HepG2 (cell line): ENCODE results near the gene SLC16A3. TPM values are rescaled to one million over a fixed set of nuclear protein-coding genes. Genes with fewer than 3 reads are reported as not detected.

ENCODE experiments used
- ATAC-seq: fragments of 200-7000 bp; cut with Tn5 transposase; 3 replicates; pipeline ENCODE4 v1.9.1; 2020; ENCODE audit warnings: mild to moderate bottlenecking, moderate library complexity
- BruUV-seq: library from RNA; stranded (reverse); fragments of 400-500 nt; replicated peaks from 2 replicates; lab custom pipeline; 2021; lab: Mats Ljungman, UMichigan
- CTCF ChIA-PET: fragments of 300-600 bp; formaldehyde crosslinking; extraction: SDS; loops from one replicate; lab custom pipeline; 2021; ENCODE audit warnings: low total read pairs, inconsistent platforms, low intra/inter-chr PET ratio; lab: Yijun Ruan, JAX
- POLR2A ChIA-PET: fragments of 350-600 bp; sonication (Branson Sonifier 250); formaldehyde crosslinking; loops from one replicate; lab custom pipeline; 2020; ENCODE audit warnings: antibody characterized with exemption, inconsistent platforms; lab: Yijun Ruan, JAX
- DNase-seq: peaks from one replicate; pipeline ENCODE4 v3.0.0-alpha.2; 2015; ENCODE audit warnings: low spot score
- FAIRE-seq: peaks from 3 replicates; lab custom pipeline; 2011; peaks lifted over from hg19 to GRCh38; lab: Jason Lieb, UNC
- H2AFZ ChIP-seq: one replicate; pipeline ENCODE4 v1.6.1; 2011; ENCODE audit warnings: low read length, inconsistent platforms
- H3K27ac ChIP-seq: fragments of 300-600 bp; 3 replicates; pipeline ENCODE4 v1.8.0; 2011; ENCODE audit warnings: mixed run types, mild to moderate bottlenecking, mixed read lengths, low read length, inconsistent platforms; ENCODE audit not compliant: insufficient read depth; ENCODE audit errors: extremely low read length
- H3K27me3 ChIP-seq, 2 experiments: fragments of 200-600 bp in 1 of 2; 2 replicates in 1 of 2; 3 replicates in 1 of 2; pipeline versions ENCODE4 v1.6.0 to v1.8.0; 2011; ENCODE audit warnings: low read length in 2 of 2, mild to moderate bottlenecking in 2 of 2, moderate library complexity in 2 of 2, inconsistent platforms in 1 of 2; ENCODE audit not compliant: insufficient read depth in 2 of 2, control insufficient read depth in 1 of 2
- H3K36me3 ChIP-seq, 2 experiments: fragments of 200-600 bp in 1 of 2; replicated peaks in 1 of 2; 2 replicates in 1 of 2; 3 replicates in 1 of 2; pipeline versions ENCODE4 v1.5.1 to v1.8.0; 2011; ENCODE audit warnings: low read length in 2 of 2, inconsistent platforms in 1 of 2; ENCODE audit not compliant: insufficient read depth in 2 of 2, control insufficient read depth in 1 of 2
- H3K4me1 ChIP-seq: 2 replicates; pipeline ENCODE4 v1.5.1; 2012; ENCODE audit warnings: low read length, inconsistent platforms; ENCODE audit not compliant: insufficient read depth
- H3K4me2 ChIP-seq: 2 replicates; pipeline ENCODE4 v1.6.0; 2011; ENCODE audit warnings: low read depth, low read length, inconsistent platforms
- H3K4me3 ChIP-seq, 3 experiments: fragments of 200-600 bp in 1 of 3; sonication (generic), shearing (Covaris generic) in 1 of 3; replicated peaks in 1 of 3; 2 replicates each; pipeline ENCODE4 v1.5.1; 2011 to 2016; ENCODE audit warnings: low read length in 3 of 3, inconsistent platforms in 2 of 3, low read depth in 2 of 3, mild to moderate bottlenecking in 2 of 3, control low read depth in 1 of 3, mixed read lengths in 1 of 3; ENCODE audit not compliant: insufficient read depth in 1 of 3
- H3K79me2 ChIP-seq: one replicate; pipeline ENCODE4 v1.6.1; 2011; ENCODE audit warnings: low read length, inconsistent platforms; ENCODE audit not compliant: insufficient read depth
- H3K9ac ChIP-seq: 2 replicates; pipeline ENCODE4 v1.6.0; 2011; ENCODE audit warnings: mild to moderate bottlenecking, low read depth, low read length, inconsistent platforms; ENCODE audit not compliant: insufficient read depth
- H3K9me3 ChIP-seq: 2 replicates; pipeline ENCODE4 v1.5.1; 2012; ENCODE audit warnings: mild to moderate bottlenecking, low read length
- H4K20me1 ChIP-seq: 2 replicates; pipeline ENCODE4 v1.6.0; 2011; ENCODE audit warnings: inconsistent platforms, mild to moderate bottlenecking, low read length, moderate library complexity; ENCODE audit not compliant: insufficient read depth
- EED ChIP-seq: sonication (generic); formaldehyde crosslinking; IDR thresholded peaks from 2 replicates; pipeline ENCODE4 v1.5.0; 2020; ENCODE audit warnings: mild to moderate bottlenecking, missing genetic modification reagents
- GTF2F1 ChIP-seq: fragments of 150-350 bp; IDR thresholded peaks from 2 replicates; pipeline ENCODE4 v1.6.1; 2014; ENCODE audit warnings: low read length
- MTF1 ChIP-seq: sonication (generic); formaldehyde crosslinking; IDR thresholded peaks from 2 replicates; pipeline ENCODE4 v1.5.0; 2020; ENCODE audit warnings: missing genetic modification reagents
- MTF2 ChIP-seq: sonication (generic); formaldehyde crosslinking; IDR thresholded peaks from 2 replicates; pipeline ENCODE4 v1.5.0; 2020; ENCODE audit warnings: missing genetic modification reagents, borderline replicate concordance
- MXD1 ChIP-seq: sonication (generic); formaldehyde crosslinking; IDR thresholded peaks from 2 replicates; pipeline ENCODE4 v1.4.0; 2020; ENCODE audit warnings: mild to moderate bottlenecking, missing genetic modification reagents
- NFYB ChIP-seq: sonication (generic); formaldehyde crosslinking; IDR thresholded peaks from 2 replicates; pipeline ENCODE4 v1.4.0; 2020; ENCODE audit warnings: missing genetic modification reagents
- NONO ChIP-seq, 2 experiments: fragments of 450-650 bp in 1 of 2; sonication (generic) in 1 of 2; formaldehyde crosslinking in 1 of 2; IDR thresholded peaks in 1 of 2; conservative IDR thresholded peaks in 1 of 2; 2 replicates each; pipeline versions ENCODE4 v1.6.1 to v1.8.0; 2017 to 2022; ENCODE audit warnings: mild to moderate bottlenecking in 1 of 2, missing genetic modification reagents in 1 of 2, moderate library complexity in 1 of 2
- PCBP2 ChIP-seq: fragments of 200-400 bp; formaldehyde crosslinking; optimal IDR thresholded peaks from 2 replicates; pipeline ENCODE3; 2018; ENCODE audit warnings: low read length, low read depth; ENCODE audit not compliant: poor library complexity, severe bottlenecking
- SMYD3 ChIP-seq: sonication (generic); formaldehyde crosslinking; IDR thresholded peaks from 2 replicates; pipeline ENCODE4 v1.8.1; 2023; ENCODE audit warnings: mild to moderate bottlenecking, missing genetic modification reagents
- ZBTB21 ChIP-seq: sonication (generic); formaldehyde crosslinking; IDR thresholded peaks from 2 replicates; pipeline ENCODE4 v1.4.0; 2020; ENCODE audit warnings: missing genetic modification reagents
- ZFP1 ChIP-seq: IDR thresholded peaks from 2 replicates; pipeline ENCODE4 v1.6.1; 2016
- ZNF670 ChIP-seq: sonication (generic); formaldehyde crosslinking; IDR thresholded peaks from 2 replicates; pipeline ENCODE4 v1.8.0; 2022; ENCODE audit warnings: mild to moderate bottlenecking, missing genetic modification reagents, borderline replicate concordance
- ZNF75D ChIP-seq: sonication (generic); formaldehyde crosslinking; IDR thresholded peaks from 2 replicates; pipeline ENCODE4 v1.8.1; 2023; ENCODE audit warnings: missing genetic modification reagents, mild to moderate bottlenecking, borderline replicate concordance
- ZNF781 ChIP-seq: sonication (generic); formaldehyde crosslinking; IDR thresholded peaks from 2 replicates; pipeline ENCODE4 v1.5.1; 2020; ENCODE audit warnings: borderline replicate concordance, mild to moderate bottlenecking, missing genetic modification reagents; ENCODE audit errors: not compliant biosample characterization
- WGBS: methylation state at CpG from one replicate; pipeline ENCODE4 v1.1.6; 2017; ENCODE audit warnings: low lambda C conversion rate; 5-methylcytosine and 5-hydroxymethylcytosine counted together
- in situ Hi-C: cut with HindIII; loops from 2 replicates; pipeline ENCODE4 v1.10.0; 2017; ENCODE audit warnings: low pct_unique_long_range_greater_than_20kb; ENCODE audit not compliant: extremely low pct_ligation_motif_present
- intact Hi-C: fragments of 100-400 bp; cut with micrococcal nuclease; formaldehyde crosslinking; loops from one replicate; pipeline ENCODE4 v1.10.0; 2022; ENCODE audit not compliant: unreplicated experiment
- polyA plus RNA-seq, 8 experiments: library from polyadenylated mRNA; depleted of rRNA in 3 of 8; stranded (reverse) in 7 of 8; unstranded in 1 of 8; fragments of >200 nt; fragmentation: Illumina TruSeq in 4 of 8; extraction: Trizol in 4 of 8; gene quantifications; 2 replicates each; pipeline versions ENCODE4 v1.2.1 to v1.2.3, GENCODE V29; 2011 to 2016; ENCODE audit warnings: low read depth in 4 of 8, missing spikeins in 1 of 8, mixed read lengths in 1 of 8; ENCODE audit not compliant: insufficient read depth in 1 of 8
- total RNA-seq, 5 experiments: library from RNA; depleted of rRNA; stranded (reverse); fragments of >200 nt; fragmentation: Illumina TruSeq; extraction: Trizol; gene quantifications; 2 replicates each; pipeline ENCODE4 v1.2.3, GENCODE V29; 2016; ENCODE audit warnings: low read depth in 1 of 5
- TF ChIP-seq, protein P1 (sequence below): sonication (generic); formaldehyde crosslinking; IDR thresholded peaks from 2 replicates; pipeline ENCODE4 v1.4.0; 2020; ENCODE audit warnings: missing genetic modification reagents, borderline replicate concordance

The SLC16A3 gene
- total and polyA plus RNA-seq, 2 of the 13 experiments (the other 11 are each of a cell fraction or from before 2014, with no cell fraction given) = 242 to 349 TPM

DNA sequence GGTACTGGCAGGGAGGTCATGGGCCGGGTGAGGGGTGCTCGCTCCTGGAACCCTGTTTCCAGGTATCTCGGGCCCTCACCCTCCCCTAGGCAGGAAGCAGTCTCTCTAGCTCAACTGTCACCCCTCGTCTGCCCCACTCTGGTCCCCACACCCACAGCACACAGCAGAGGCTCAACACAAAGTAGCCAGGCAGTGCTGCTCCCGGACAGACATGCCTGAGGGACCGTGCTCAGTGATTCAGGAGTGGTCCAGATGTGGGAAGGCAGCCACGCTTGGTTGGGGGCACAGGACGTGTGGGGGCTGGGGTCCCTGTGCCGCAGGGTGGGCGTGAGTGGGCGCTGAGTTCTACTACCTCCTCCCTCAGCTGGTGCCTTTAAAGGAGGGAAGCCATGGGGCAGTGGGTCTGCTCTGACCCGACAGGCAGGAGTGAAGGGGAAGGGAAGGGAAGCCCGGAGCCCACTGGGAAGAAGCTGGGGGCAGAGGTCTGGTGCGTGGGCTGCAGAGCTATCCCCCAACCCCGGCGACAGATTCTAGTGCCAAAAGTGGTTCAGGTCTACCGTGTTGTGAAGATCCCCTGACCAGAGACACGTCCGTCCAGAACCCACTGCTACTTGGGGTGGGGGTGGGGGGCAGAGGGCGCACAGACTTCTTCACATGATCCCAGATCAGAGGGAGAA is 11.8 kb downstream of the SLC16A3 start:
- H3K4me2 ChIP-seq = peak overlapping the region; percentile 64
- no peak for DNase-seq
- POLR2A ChIA-PET = interaction anchor here (0.8 to 7.2 kb wide), 20 partner anchors 10 to 287 kb away, joined by 3 to 96 read pairs (median 11); partner anchors contain the start of genes CCDC57, CD7, CSNK1D and SLC16A3
- peak overlapping the region; percentile 72 for H3K27ac ChIP-seq
- H3K79me2 ChIP-seq = peaks cover 13% of the 10 kb centered on the region
- intact Hi-C loops (no loop called here), in situ Hi-C loops (loop anchor here (5.0 kb wide), 1 partner anchor 82 kb away; no protein-coding TSS in a partner anchor)
- peak overlapping the region in 1 of 3 experiments; percentile 17; a peak in 1 of 6 replicates for H3K4me3 ChIP-seq
- H3K27me3 ChIP-seq = no peaks in the 10 kb centered on the region
- H3K36me3 ChIP-seq = peaks cover 38 to 50% of the 10 kb centered on the region in 2 experiments
- no TSS peak for BruUV-seq
- no peaks in the 10 kb centered on the region for H3K9me3 ChIP-seq
- no peak overlapping the region for H2AFZ ChIP-seq
- FAIRE-seq = no peak
- CTCF ChIA-PET = no interaction called here
- peaks cover 86% of the 10 kb centered on the region for H3K4me1 ChIP-seq
- peaks cover 84% of the 10 kb centered on the region for H4K20me1 ChIP-seq
- H3K9ac ChIP-seq = peak overlapping the region; percentile 41
- peak; percentile 2 for ATAC-seq
- WGBS = 42% methylated on average over 11 of the region's 20 CpGs
- TF ChIP-seq PCBP2 (peak; percentile 44), MXD1 (CRISPR knock-in tag) (peak; percentile 61; the same call in 1 of the 2 replicates), ZNF781 (CRISPR knock-in tag) (peak; percentile 9), NFYB (CRISPR knock-in tag) (peak; percentile 30; the same call in 1 of the 2 replicates), GTF2F1 (no peak), ZNF75D (CRISPR knock-in tag) (no peak), NONO (IDR thresholded peaks at IDR 0.05) (no peak), NONO (CRISPR knock-in tag; conservative IDR thresholded peaks at IDR 0.05) (peak; percentile 71), MTF2 (peak; percentile 67; the same call in 1 of the 2 replicates), ZFP1 (CRISPR knock-in tag) (no peak), ZNF670 (CRISPR knock-in tag) (peak; percentile 91; the same call in 1 of the 2 replicates), SMYD3 (CRISPR knock-in tag) (peak; percentile 40; the same call in 1 of the 2 replicates), EED (peak; percentile 81), MTF1 (CRISPR knock-in tag) (0 out of 2 replicates have a peak, but pooled peaks have one; percentile 12), ZBTB21 (no peak)
- TF ChIP-seq, protein P1, sequence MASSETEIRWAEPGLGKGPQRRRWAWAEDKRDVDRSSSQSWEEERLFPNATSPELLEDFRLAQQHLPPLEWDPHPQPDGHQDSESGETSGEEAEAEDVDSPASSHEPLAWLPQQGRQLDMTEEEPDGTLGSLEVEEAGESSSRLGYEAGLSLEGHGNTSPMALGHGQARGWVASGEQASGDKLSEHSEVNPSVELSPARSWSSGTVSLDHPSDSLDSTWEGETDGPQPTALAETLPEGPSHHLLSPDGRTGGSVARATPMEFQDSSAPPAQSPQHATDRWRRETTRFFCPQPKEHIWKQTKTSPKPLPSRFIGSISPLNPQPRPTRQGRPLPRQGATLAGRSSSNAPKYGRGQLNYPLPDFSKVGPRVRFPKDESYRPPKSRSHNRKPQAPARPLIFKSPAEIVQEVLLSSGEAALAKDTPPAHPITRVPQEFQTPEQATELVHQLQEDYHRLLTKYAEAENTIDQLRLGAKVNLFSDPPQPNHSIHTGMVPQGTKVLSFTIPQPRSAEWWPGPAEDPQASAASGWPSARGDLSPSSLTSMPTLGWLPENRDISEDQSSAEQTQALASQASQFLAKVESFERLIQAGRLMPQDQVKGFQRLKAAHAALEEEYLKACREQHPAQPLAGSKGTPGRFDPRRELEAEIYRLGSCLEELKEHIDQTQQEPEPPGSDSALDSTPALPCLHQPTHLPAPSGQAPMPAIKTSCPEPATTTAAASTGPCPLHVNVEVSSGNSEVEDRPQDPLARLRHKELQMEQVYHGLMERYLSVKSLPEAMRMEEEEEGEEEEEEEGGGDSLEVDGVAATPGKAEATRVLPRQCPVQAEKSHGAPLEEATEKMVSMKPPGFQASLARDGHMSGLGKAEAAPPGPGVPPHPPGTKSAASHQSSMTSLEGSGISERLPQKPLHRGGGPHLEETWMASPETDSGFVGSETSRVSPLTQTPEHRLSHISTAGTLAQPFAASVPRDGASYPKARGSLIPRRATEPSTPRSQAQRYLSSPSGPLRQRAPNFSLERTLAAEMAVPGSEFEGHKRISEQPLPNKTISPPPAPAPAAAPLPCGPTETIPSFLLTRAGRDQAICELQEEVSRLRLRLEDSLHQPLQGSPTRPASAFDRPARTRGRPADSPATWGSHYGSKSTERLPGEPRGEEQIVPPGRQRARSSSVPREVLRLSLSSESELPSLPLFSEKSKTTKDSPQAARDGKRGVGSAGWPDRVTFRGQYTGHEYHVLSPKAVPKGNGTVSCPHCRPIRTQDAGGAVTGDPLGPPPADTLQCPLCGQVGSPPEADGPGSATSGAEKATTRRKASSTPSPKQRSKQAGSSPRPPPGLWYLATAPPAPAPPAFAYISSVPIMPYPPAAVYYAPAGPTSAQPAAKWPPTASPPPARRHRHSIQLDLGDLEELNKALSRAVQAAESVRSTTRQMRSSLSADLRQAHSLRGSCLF = no peak
